DMS 273 treated with DMSO at 0.1 percent for 48 hours (cell line): ENCODE data around the gene TBX3.

ENCODE experiments used
- DNase-seq: peaks from one replicate; lab custom pipeline; 2025; lab: John Stamatoyannopoulos, UW

The TBX3 gene

GRCh38 chr12:114682785-114683708 is 928 bp downstream of the TBX3 start:
- no peak for DNase-seq

GRCh38 chr12:114682106-114682784 is 1.7 kb downstream of the TBX3 start:
- DNase-seq = no peak

- no peak for DNase-seq
These were observed 2.7 kb downstream of the TBX3 start for GRCh38 chr12:114681116-114681871.

- DNase-seq = no peak
These were observed 3.3 kb downstream of the TBX3 start for GRCh38 chr12:114680604-114681069.

- DNase-seq = no peak
These were observed 4.0 kb downstream of the TBX3 start for GRCh38 chr12:114679942-114680341.

GRCh38 chr12:114679452-114679875 is 4.5 kb downstream of the TBX3 start:
- no peak for DNase-seq

- no peak for DNase-seq
These were observed 5.3 kb downstream of the TBX3 start for GRCh38 chr12:114678718-114679117.

- DNase-seq = no peak
These were observed 5.9 kb downstream of the TBX3 start for GRCh38 chr12:114678028-114678427.

- no peak for DNase-seq
These were observed 7.7 kb downstream of the TBX3 start for GRCh38 chr12:114676142-114676741.

GRCh38 chr12:114674251-114675047 is 9.5 kb downstream of the TBX3 start:
- DNase-seq = no peak

- DNase-seq = no peak
These were observed 10.1 kb downstream of the TBX3 start for GRCh38 chr12:114673901-114674250.

GRCh38 chr12:114673169-114673833 is 10.7 kb downstream of the TBX3 start:
- no peak for DNase-seq

- DNase-seq = no peak
These were observed 11.2 kb downstream of the TBX3 start for GRCh38 chr12:114672817-114673168.

- no peak for DNase-seq
These were observed 12.2 kb downstream of the TBX3 start for GRCh38 chr12:114671443-114672411.

GRCh38 chr12:114671066-114671442 is 12.9 kb downstream of the TBX3 start:
- DNase-seq = no peak

- no peak for DNase-seq
These were observed 13.5 kb downstream of the TBX3 start for GRCh38 chr12:114670291-114670980.

- no peak for DNase-seq
These were observed 14.3 kb downstream of the TBX3 start for GRCh38 chr12:114669401-114670290.

GRCh38 chr12:114668886-114669288 is 15.1 kb downstream of the TBX3 start:
- no peak for DNase-seq
